AG04449 (cell line): ENCODE measurements around the gene BTD.

ENCODE experiments used
- CTCF ChIA-PET: fragments of 350-600 bp; formaldehyde crosslinking; extraction: SDS; loops from one replicate; lab custom pipeline; 2021; ENCODE audit warnings: antibody characterized with exemption; lab: Yijun Ruan, JAX
- POLR2A ChIA-PET: fragments of 400-600, 350-600 bp; formaldehyde crosslinking; extraction: SDS; loops from one replicate; lab custom pipeline; 2020; ENCODE audit warnings: antibody characterized with exemption, inconsistent platforms; lab: Yijun Ruan, JAX
- DNase-seq: peaks from one replicate; pipeline ENCODE4 v3.0.0-alpha.2; 2010; ENCODE audit warnings: low read depth, low spot score
- H3K4me3 ChIP-seq: 2 replicates; pipeline ENCODE4 v1.5.1; 2011; ENCODE audit warnings: low read depth, mild to moderate bottlenecking, control low read depth, low read length
- TF ChIP-seq, protein P1 (sequence below): IDR thresholded peaks from one replicate; pipeline ENCODE4 v1.5.1; 2011; ENCODE audit warnings: mild to moderate bottlenecking, moderate library complexity, low read length, control low read depth, inconsistent platforms; ENCODE audit not compliant: insufficient read depth; ENCODE audit errors: missing control alignments

The BTD gene

DNA sequence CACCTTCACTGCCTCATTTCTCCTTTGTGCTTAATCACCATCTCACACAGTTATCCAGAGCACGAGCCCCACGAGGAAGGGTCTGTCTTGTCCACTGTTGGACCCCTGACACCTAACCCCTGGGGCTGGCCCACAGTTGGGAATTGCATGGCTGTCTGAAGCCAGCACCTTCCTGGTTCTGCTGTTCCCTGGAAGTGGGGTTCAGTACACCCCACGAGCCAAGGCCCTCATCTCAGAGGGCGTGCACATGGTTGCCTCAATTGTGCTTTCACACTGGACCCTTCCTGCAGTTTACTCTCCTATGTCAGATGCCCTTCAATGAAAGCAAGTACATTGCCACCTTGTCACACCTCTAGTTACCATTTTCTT is 30.7 kb downstream of the BTD start:
- no peak for DNase-seq
- CTCF ChIA-PET: no interaction called here
- POLR2A ChIA-PET: no interaction called here
- TF ChIP-seq, protein P1, sequence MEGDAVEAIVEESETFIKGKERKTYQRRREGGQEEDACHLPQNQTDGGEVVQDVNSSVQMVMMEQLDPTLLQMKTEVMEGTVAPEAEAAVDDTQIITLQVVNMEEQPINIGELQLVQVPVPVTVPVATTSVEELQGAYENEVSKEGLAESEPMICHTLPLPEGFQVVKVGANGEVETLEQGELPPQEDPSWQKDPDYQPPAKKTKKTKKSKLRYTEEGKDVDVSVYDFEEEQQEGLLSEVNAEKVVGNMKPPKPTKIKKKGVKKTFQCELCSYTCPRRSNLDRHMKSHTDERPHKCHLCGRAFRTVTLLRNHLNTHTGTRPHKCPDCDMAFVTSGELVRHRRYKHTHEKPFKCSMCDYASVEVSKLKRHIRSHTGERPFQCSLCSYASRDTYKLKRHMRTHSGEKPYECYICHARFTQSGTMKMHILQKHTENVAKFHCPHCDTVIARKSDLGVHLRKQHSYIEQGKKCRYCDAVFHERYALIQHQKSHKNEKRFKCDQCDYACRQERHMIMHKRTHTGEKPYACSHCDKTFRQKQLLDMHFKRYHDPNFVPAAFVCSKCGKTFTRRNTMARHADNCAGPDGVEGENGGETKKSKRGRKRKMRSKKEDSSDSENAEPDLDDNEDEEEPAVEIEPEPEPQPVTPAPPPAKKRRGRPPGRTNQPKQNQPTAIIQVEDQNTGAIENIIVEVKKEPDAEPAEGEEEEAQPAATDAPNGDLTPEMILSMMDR: no peak
- no peak overlapping the region for H3K4me3 ChIP-seq

DNA sequence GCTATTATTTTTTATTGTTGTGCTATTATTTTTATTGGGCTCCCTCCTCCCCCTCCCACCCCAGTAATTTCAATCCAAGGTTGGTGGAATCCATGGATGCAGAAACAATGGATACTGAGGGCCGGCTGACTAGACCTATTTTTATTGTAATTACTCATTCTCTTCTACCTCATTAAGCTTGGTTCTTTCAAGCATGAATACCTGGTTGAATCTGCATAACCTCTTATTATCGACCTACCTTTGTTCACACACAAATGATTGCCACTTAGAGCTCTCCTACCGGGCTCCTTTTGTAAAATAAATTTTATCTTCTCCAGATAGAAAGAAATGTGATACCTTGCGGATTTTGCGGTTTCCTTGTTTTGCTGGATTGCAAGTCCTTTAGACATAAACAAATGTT is 31.6 kb downstream of the BTD start:
- no peak overlapping the region for H3K4me3 ChIP-seq
- DNase-seq: no peak
- POLR2A ChIA-PET: no interaction called here
- CTCF ChIA-PET: interaction anchor here (1.8 kb wide), 1 partner anchor 179 kb away, joined by 12 read pairs; no protein-coding TSS in a partner anchor
- TF ChIP-seq, protein P1: no peak

DNA sequence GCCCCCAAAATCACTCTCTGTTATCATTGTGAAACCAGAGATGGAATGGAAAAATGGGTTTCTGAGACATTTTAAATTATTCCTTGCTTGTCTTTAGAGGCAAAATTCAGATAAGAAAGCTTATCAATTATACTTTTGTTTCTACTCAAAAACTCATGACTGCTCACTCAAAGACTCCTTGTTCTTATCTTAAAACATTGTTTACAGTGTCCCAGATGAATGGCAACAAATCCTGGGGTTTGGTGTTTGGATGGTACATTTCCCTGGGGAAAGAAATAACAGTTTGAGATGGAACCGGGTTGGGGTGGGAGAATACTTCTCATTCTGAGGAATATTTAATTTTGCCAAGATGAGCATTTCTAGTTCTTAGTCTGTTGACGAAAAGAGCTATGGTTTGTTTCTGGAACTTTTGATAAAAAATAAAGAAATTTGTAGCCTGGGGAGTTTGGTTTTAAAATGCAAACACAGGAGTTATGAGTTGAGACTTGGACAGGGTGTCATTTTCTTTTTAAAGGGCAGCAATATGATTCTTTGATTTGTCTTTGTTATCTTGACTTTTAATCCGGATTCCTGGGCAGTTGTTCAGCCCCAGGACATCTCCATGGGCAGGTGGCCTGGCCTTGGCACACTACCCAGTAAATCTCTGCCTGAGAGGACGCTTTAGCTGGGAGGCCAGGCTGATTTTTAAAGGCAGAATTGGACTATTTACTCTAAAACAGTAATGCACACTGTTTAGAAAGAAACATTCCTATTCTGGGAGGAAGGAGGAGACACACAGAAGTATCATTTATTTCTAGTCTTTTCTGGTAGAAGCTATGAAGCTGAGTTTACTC is 32.4 kb downstream of the BTD start:
- CTCF ChIA-PET: interaction anchor here (0.7 to 4.2 kb wide), 11 partner anchors 10 to 614 kb away, joined by 3 to 22 read pairs (median 3); no protein-coding TSS in a partner anchor
- no peak for DNase-seq
- TF ChIP-seq, protein P1: no peak
- POLR2A ChIA-PET: interaction anchor here (1.7 to 3.0 kb wide), 2 partner anchors 13 to 164 kb away, joined by 6 to 29 read pairs; partner anchors contain the start of gene ANKRD28
- H3K4me3 ChIP-seq: no peak overlapping the region

DNA sequence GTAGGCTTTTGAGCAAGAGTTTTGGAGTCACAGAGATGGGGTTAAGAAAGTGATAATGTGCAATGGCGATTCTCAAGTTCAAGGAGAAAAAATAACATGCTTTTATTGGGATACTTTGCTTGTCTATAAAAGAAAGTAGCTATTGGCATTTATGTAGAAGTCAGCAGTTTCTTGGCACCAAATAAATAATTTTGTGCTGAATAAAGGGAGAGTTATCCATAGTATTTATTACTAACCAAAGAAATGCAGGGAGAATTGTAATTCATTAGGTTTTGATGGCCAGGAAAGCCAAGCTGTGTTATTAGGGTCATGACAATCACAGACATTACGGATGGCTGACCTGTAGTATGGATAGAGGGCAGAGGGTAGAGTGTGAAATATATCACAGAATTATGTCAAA is 33.1 kb downstream of the BTD start:
- ChIA-PET CTCF (interaction anchor here (0.7 to 4.2 kb wide), 13 partner anchors 11 to 613 kb away, joined by 3 to 22 read pairs (median 3); no protein-coding TSS in a partner anchor), POLR2A (interaction anchor here (1.7 to 3.0 kb wide), 2 partner anchors 12 to 163 kb away, joined by 6 to 29 read pairs; partner anchors contain the start of gene ANKRD28)
- H3K4me3 ChIP-seq: no peak overlapping the region
- TF ChIP-seq, protein P1: no peak
- DNase-seq: no peak

DNA sequence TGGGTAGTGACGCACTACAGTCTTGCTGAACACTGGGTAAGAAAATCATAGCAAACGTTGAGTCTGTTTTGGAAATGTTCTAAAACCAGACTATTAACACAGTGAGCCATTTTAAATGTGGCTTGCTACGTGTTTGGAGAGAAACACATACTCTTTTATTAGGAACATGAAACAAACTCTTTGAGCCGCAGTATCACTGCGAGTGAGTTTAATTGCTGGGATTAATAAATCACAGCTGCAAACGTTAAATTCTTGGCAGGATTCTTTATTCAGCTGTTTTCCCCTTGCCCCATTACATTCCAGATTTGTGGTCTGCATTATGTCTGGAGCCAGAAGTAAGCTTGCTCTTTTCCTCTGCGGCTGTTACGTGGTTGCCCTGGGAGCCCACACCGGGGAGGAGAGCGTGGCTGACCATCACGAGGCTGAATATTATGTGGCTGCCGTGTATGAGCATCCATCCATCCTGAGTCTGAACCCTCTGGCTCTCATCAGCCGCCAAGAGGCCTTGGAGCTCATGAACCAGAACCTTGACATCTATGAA is 33.6 kb downstream of the BTD start:
- POLR2A ChIA-PET: interaction anchor here (0.7 to 3.0 kb wide), 3 partner anchors 12 to 162 kb away, joined by 4 to 29 read pairs (median 6); partner anchors contain the start of gene ANKRD28
- DNase-seq: peak; percentile 71
- CTCF ChIA-PET: interaction anchor here (0.7 to 4.2 kb wide), 12 partner anchors 11 to 423 kb away, joined by 3 to 22 read pairs (median 3); no protein-coding TSS in a partner anchor
- H3K4me3 ChIP-seq: no peak overlapping the region
- TF ChIP-seq, protein P1: no peak
